Epidermal melanocyte (primary cell): ENCODE results near the gene ARPP21.
"Not testable (repeated sequence)": the region's sequence is repeated elsewhere in the genome, so short reads cannot be mapped to it uniquely, and the experiment has no call there.

Source experiments
- DNase-seq: peaks from one replicate; pipeline ENCODE4 v3.0.0; 2011; ENCODE audit warnings: low spot score; ENCODE audit not compliant: insufficient read length

The ARPP21 gene

DNA sequence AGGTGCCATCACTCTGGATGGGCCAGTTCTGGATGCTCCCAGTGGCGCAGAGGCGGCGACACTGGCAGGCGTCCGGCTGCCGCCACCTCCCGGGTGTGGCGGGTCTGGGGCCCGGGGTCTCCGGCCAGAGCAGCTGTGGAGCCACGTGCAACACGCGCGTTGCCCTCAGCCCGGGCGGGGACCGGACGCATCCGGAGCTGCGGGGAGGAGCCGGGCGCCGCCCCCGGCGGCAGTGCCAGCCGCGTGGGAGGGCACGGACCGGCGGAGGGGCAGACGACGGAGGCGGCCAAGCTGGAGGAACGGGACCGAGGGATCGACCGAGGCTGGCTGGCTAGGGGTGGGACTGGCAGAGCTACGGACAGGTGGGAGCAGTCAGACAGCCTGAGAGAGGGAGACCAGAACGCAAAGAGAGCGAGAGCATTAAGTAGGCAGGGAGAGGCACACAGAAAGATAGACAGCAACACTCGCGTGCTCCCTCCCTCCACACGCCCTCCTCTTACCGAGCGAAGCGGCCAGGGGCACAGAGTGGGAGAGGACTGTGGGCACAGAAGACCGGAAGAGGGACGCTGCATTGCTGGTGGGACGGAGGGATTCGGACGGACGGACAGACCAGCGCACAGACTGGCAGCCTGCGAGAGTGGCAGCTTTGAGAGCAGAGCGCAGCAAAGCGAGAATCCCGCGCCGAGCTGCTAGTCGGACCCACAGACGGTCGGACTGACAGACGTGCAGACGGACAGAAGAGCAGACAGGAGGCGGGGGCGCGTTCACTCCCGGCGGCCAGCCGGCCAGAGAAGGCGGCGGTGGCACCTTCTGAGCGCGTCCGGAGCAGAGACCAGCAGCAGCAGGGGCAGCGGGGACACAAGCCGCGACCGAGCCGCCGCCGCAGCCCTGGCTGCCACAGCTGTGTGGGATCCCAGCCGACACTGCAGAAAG lies at the start of gene ARPP21:
ARPP21 (plus strand) TSS at position 272 of the 933 bp plus-strand sequence. CDS start 42,227 bp downstream, outside the sequence.
- no peak for DNase-seq

GRCh38 chr3:35592589-35593295 lies 46.6 kb upstream of the ARPP21 start:
- no peak for DNase-seq

GRCh38 chr3:35594739-35595138 lies 44.6 kb upstream of the ARPP21 start:
- DNase-seq, result no peak

DNA sequence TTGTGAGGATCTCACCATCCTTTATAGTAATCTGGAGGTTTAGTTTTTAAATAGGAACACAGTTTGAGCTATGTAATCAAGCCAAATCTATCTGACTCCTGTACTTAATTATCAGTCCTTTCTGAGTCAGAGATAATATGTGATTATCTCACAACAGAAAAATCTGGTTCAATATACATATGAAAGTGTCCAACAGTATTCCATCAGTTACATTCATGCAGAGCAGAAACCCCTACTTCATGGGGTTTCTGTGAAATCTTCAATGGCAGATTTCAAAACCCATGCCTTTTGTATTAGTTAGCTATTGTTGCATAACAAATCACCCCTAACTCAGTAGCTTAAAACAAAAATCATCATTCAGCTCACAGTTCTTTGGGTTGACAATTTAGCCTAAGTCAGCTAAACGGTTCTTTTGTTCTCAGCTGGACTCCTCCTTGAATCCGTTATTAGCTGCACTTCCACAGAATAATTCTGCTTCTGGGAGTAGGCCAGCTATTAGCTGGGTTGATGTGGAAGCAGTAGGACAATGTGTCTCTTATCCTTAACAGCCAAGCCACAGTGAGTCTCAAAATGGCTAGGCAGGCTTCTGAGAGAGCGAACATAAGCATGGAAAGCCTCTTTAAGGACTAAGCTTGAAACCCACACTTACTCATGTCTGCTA lies 42.9 kb upstream of the ARPP21 start:
- no peak for DNase-seq

- no peak for DNase-seq
Observed at GRCh38 chr3:35597490-35597889, 41.8 kb upstream of the ARPP21 start.

DNA sequence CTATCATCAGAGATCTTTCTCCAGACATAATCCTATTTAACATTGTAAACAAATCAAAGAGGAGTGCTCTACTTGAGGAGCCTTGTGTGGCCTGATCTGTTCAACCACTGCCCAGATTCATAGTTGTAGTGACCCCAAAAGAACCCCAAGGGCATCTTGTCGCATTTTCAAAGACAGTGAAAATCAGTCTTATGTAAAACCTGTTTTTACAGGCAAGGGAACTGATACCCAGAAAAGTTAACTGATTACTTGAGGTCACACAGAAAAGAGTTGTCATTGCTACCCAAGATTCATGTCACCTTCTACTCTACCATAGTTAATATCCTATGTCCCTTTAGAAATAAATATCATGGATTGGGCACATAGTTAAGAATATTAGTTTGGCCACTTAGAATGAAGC lies 40.5 kb upstream of the ARPP21 start:
- DNase-seq, result no peak

DNA sequence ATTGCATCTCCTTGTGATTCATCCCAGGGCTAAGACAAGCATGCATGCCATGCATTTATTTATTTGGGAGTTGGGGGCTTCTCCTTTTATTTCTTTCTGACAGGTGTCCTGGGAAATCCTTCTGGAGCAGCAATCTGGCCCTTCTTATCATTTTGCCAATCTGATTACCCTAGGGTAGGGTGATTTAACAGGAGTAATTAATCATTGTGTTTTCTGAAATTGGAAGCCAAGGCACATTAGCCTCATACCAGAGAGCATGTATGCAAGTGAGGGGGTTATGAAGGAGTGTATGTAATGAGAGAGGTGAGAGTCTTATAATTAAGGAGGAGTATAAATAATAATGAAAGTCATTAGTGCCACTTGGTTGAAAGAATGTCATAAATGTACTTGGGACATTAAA lies 37.4 kb upstream of the ARPP21 start:
- no peak for DNase-seq

DNA sequence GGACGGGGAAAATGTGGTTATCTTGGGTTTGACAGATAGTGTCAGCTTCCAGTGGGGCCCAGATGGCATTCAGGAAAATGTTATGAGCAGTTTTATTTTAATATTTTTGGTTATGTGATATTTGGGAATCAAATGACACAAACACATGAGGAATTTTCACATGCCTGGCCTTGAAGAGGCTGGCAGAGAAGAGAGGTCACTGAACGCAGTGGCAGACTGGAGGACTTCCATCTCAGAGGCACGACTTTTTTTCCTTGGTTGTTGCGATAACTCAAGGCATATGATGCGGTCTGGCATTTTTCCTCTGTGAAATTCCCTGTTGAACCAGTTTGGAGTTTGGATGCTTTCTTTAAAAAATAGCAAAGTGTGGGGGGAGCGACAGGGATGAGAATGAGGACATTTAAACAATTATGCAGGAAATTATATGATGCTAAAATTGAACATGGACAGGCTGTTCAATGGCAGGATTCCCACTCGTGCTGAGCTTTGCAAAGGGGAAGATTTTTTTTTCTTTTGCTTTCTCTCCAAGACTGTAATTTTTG lies 36.9 kb upstream of the ARPP21 start:
- no peak for DNase-seq

- no peak for DNase-seq
Observed at GRCh38 chr3:35616346-35616745, 23.0 kb upstream of the ARPP21 start.

DNA sequence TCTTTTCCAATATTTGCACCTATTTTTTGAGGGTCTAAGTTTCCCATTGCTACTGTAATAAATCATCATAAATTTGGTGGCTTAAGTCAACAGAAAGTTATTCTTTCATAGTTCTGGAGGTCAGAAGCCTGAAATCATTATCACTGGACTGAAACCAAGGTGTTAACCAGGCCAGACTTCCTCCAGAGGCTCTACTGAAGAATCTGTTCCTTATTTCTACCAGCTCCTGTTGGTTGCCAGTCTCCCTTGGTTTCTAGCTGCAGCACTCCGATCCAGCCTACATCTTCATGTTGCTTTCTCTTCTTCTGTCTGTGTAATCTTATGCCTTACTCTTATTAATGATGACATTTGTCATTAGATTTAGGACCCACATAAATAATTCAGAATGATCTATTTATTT lies 22.0 kb upstream of the ARPP21 start:
- no peak for DNase-seq

GRCh38 chr3:35620238-35620637 lies 19.1 kb upstream of the ARPP21 start:
- not testable (repeated sequence) for DNase-seq

DNA sequence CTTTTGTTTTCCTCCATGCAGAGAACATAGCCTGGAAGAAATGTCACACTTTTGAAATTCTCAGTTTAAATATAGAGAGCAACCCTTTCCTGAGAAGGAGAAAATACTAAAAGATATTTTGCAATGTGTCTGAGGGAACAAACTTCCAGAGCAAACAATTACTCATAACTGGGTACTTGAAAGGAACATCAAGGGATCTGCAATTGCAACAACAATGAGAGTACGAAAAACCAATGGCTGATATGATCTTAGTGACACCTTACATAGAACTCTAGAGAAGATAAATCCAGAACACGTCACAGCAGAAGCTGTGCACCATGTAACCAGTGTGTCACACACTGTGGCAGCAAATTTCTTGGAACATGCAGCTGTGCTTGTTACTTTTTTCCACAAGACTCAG lies 14.6 kb upstream of the ARPP21 start:
- DNase-seq, result no peak

DNA sequence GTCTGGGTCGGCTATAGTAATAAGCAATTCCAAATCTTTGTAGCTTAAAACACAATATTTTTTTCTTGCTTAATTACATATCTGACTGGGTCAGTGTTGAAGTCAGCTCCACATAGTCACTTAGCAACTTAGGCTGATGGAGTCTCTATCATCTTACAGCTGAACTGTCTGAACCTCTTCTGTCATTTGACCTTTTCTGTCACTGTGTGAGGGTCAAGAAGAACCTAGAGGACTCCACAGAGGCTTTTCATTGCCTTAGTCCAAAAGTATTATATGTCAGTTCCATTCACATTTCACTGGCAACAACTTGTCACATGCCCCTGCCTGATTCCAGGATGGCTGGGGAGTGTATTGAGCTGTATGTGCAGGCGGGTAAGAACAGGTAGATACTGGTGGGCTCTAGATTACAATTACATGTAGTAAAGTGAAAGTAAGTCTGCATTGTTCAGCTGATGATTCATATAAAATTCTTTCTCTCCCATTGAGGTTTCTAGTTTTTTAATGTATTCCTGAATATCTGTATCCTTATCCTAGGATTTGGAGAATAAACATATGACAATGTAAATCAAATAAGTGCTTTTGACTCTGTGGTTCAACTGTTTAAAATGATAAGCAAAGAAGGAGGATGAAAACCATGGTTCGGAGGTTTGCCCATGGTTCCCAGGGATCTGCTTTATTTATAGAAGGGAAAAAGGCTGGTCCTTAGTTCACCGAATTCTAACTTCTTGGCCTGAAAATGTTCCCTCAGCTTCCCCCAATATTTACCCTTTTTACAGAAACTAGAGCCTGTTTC lies 5.8 kb upstream of the ARPP21 start:
- no peak for DNase-seq

GRCh38 chr3:35635407-35635806 lies 3.9 kb upstream of the ARPP21 start:
- DNase-seq, result no peak

DNA sequence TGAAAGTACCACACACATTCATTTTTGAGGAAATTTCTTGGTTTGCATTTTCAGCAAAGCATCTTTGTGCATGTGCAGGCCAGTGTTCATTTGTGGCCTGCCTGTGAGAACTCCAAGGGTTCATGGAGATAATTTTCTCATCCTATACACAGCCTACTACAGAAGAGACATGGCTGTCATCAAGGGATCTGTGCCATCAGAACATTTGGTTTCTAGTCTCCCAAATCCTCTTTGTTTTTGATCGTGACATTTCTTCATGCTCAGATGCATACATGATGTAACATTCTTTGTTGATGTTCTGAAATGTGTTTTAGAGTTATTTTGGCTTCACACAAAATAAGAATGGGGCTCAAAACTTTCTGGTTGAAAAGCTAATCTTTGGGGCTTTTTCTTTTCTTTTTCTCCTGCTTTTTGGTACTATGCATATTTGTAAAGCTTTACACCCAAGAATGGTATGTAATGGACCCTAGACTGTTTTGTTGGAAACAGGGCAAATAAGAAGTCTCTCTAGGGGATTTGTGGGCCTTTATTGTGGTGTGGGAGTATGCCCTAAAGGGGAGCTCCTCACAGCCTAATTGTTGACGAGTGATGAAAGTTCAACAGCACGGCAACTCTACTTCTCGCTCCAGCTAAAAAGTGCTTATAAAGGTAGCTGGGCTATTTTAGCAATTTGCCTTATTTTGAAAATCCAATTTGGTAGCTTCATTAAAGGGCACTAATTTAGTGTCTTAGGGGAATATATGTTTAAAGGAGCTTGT lies 3.2 kb upstream of the ARPP21 start:
- no peak for DNase-seq

- DNase-seq, result no peak
Observed at GRCh38 chr3:35638251-35638979, 910 bp upstream of the ARPP21 start.

DNA sequence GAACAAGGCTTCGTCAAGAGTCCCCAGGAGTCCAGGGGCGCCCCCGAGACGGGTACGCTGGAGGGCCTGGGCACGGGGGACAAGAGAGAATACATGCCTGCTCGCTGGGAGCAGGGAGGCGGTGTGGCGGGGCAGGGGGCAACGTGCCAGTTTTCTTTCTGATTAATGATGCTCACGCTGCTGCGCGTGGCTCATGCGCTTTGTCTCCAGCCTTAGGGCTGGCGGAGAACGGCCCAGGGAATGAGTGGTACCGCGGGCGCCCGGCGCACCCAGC lies 408 bp upstream of the ARPP21 start:
- DNase-seq, result no peak

- DNase-seq, result no peak
Observed at GRCh38 chr3:35640190-35641165, 1.2 kb downstream of the ARPP21 start.

GRCh38 chr3:35641331-35641730 lies 2.0 kb downstream of the ARPP21 start:
- no peak for DNase-seq
